ES-I3 (cell line): ENCODE results near the gene MAP4.

Source experiments
- H3K36me3 ChIP-seq: 2 replicates; pipeline ENCODE4 v1.6.1; 2013; ENCODE audit warnings: mild to moderate bottlenecking, low read length, control low read depth, moderate library complexity; ENCODE audit not compliant: insufficient read depth
- H3K4me1 ChIP-seq: 2 replicates; pipeline ENCODE4 v1.6.1; 2013; ENCODE audit warnings: mild to moderate bottlenecking, control low read depth, low read length; ENCODE audit not compliant: insufficient read depth
- H3K9ac ChIP-seq: 2 replicates; pipeline ENCODE4 v1.6.1; 2013; ENCODE audit warnings: low read depth, mild to moderate bottlenecking, low read length, moderate library complexity
- H3K9me3 ChIP-seq: 2 replicates; pipeline ENCODE4 v1.6.1; 2013; ENCODE audit warnings: mild to moderate bottlenecking, low read length, moderate library complexity; ENCODE audit not compliant: control insufficient read depth, insufficient read depth

The MAP4 gene

GRCh38 chr3:47909607-47910006, 106.6 kb downstream of the MAP4 start:
- H3K9ac ChIP-seq = no peak overlapping the region
- peaks cover 8% of the 10 kb centered on the region; the same call in 1 of the 2 replicates for H3K36me3 ChIP-seq
- peaks cover 13% of the 10 kb centered on the region for H3K4me1 ChIP-seq
- no peaks in the 10 kb centered on the region for H3K9me3 ChIP-seq

- Histone ChIP-seq H3K4me1 (peaks cover 13% of the 10 kb centered on the region), H3K9ac (no peak overlapping the region), H3K36me3 (peaks cover 5% of the 10 kb centered on the region; the same call in 1 of the 2 replicates), H3K9me3 (no peaks in the 10 kb centered on the region)
These were observed 107.5 kb downstream of the MAP4 start for GRCh38 chr3:47908744-47909143.

GRCh38 chr3:47907784-47908183, 108.4 kb downstream of the MAP4 start:
- no peak overlapping the region for H3K9ac ChIP-seq
- peaks cover 7% of the 10 kb centered on the region for H3K36me3 ChIP-seq
- H3K9me3 ChIP-seq = no peaks in the 10 kb centered on the region
- peaks cover 13% of the 10 kb centered on the region for H3K4me1 ChIP-seq

DNA sequence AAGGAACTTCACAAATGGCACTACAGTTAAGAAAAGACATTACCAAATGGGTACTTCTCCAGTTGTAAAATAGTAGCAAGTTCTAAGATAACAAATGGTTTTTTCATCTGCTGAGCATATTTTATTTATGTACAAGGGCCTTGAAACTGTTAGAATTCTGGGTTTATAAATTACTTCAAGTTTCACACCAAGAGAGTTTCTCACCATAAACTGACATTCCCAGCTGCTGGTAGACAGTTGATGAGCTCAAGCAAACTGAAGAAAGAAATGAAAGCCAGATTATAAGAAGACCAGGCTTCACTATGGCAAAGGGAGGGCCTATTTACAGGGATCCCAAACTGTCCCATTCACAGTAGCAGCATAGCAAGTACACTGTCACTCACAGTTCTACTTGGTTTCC, 113.5 kb downstream of the MAP4 start:
- Histone ChIP-seq H3K36me3 (peaks cover 10% of the 10 kb centered on the region; the same call in 1 of the 2 replicates), H3K9ac (no peak overlapping the region), H3K4me1 (no peaks in the 10 kb centered on the region), H3K9me3 (no peaks in the 10 kb centered on the region)

GRCh38 chr3:47901280-47901833, 114.9 kb downstream of the MAP4 start:
- Histone ChIP-seq H3K4me1 (no peaks in the 10 kb centered on the region), H3K9ac (no peak overlapping the region), H3K9me3 (no peaks in the 10 kb centered on the region), H3K36me3 (peaks cover 10% of the 10 kb centered on the region; the same call in 1 of the 2 replicates)

- Histone ChIP-seq H3K36me3 (peaks cover 10% of the 10 kb centered on the region; the same call in 1 of the 2 replicates), H3K4me1 (no peaks in the 10 kb centered on the region), H3K9me3 (no peaks in the 10 kb centered on the region), H3K9ac (no peak overlapping the region)
These were observed 116.6 kb downstream of the MAP4 start for GRCh38 chr3:47899495-47900108.

DNA sequence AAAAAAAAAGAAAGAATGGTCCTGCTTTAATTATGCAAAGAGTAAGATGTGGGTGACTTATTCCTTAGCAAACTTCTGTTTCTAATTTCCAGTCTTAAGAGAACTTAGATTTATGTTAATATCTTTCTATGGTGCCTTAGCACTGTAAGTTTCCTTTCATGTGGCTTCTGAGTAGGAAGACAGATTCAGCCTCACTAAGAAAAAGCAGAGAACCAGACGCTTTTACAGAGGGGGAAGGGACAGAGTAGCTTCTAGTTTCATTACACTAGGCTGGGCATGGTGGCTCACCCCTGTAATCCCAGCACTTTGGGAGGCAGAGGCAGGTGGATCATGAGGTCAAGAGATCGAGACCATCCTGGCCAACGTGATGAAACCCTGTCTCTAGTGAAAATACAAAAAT, 118.3 kb downstream of the MAP4 start:
- Histone ChIP-seq H3K9me3 (no peaks in the 10 kb centered on the region), H3K4me1 (peaks cover 9% of the 10 kb centered on the region; the same call in 1 of the 2 replicates), H3K36me3 (peaks cover 7% of the 10 kb centered on the region; the same call in 1 of the 2 replicates), H3K9ac (no peak overlapping the region)

DNA sequence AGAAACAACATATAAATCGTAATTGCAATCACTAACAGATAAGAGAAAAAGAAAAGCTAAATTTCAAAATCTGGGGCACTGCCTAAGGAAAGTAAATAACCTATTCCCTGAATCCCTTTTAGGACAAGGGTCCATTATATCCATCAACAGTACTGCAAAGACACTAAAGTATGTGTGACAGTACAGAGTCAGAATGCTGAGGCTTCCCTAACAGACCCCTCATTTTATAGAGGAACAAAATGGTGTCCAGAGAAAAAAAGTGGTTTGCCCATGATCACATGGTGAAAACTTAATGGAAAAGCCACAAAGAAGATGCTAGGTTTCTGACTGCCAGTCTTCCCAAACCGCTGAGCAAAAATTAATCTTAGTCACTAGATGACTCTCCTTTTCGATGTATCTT, 119.5 kb downstream of the MAP4 start:
- Histone ChIP-seq H3K4me1 (peaks cover 10% of the 10 kb centered on the region), H3K36me3 (peaks cover 11% of the 10 kb centered on the region), H3K9ac (no peak overlapping the region), H3K9me3 (no peaks in the 10 kb centered on the region)

DNA sequence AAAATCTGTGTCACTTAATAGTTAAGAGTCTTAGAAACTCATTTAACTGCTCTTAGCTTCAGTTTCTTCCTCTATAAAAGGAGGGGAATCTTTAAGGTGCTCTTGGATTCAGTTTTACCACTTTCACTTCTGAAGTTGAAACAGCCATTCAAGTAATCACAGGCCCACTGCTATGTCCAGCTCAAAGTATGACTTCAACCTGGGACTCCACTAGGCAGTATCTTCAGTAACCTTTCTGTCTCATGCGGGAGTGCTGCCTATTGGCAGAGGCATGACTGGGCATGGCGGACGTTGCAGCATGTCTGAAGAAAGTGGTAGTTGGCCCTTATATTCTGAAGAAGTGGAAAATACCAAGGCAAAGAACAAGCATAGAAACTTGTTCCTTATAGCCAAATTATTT, 121.0 kb downstream of the MAP4 start:
- H3K9me3 ChIP-seq = no peaks in the 10 kb centered on the region
- H3K4me1 ChIP-seq = peaks cover 25% of the 10 kb centered on the region
- H3K9ac ChIP-seq = no peak overlapping the region
- peaks cover 11% of the 10 kb centered on the region for H3K36me3 ChIP-seq

GRCh38 chr3:47892286-47893040, 123.8 kb downstream of the MAP4 start:
- Histone ChIP-seq H3K9me3 (no peaks in the 10 kb centered on the region), H3K4me1 (peaks cover 37% of the 10 kb centered on the region), H3K36me3 (peaks cover 14% of the 10 kb centered on the region), H3K9ac (no peak overlapping the region)

- H3K36me3 ChIP-seq = peaks cover 14% of the 10 kb centered on the region
- H3K9me3 ChIP-seq = no peaks in the 10 kb centered on the region
- H3K9ac ChIP-seq = no peak overlapping the region
- H3K4me1 ChIP-seq = peaks cover 37% of the 10 kb centered on the region
These were observed 124.6 kb downstream of the MAP4 start for GRCh38 chr3:47891613-47892005.

DNA sequence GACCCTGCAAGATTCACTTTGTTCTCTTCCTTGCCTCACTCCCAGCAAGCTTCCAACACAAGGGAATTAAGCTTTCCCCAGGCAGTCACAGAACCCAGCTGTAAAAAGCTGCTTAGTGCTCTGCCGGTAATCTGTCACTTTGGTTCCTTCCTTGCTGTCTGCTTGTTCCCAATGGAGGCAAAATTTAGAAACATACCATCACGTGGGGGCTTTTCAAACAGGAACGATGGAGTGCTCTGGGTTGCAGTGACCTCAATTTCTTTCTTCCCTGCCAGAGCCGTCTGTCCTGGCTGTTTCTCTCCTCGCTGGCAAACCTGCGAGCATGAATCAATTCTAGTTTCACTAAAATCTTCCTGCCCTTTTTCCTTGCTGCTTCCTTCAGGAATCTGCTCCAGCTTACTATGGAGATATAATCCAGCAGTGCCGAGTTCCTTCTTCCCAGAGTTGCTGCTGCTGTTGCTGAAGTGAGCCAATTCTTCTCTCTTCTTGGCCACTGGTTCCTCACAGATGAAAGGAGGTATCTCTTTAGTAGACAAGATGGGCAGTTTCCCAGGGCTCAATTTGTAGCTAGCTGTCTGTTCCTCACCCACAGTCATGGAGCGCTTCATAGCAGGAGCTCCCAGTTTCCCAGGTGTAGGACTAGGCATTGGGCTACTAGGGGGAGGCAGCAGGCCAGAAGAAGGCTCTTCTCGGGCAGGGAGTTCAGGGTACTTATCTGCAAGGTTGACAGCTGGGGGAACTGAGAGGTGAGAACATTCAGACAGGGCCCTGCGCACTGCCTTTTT, 125.2 kb downstream of the MAP4 start:
- Histone ChIP-seq H3K4me1 (peaks cover 37% of the 10 kb centered on the region), H3K9me3 (no peaks in the 10 kb centered on the region), H3K9ac (no peak overlapping the region), H3K36me3 (peaks cover 14% of the 10 kb centered on the region)

- Histone ChIP-seq H3K36me3 (peaks cover 14% of the 10 kb centered on the region), H3K9me3 (no peaks in the 10 kb centered on the region), H3K4me1 (peaks cover 37% of the 10 kb centered on the region), H3K9ac (no peak overlapping the region)
These were observed 125.9 kb downstream of the MAP4 start for GRCh38 chr3:47890126-47890827.
